ENCODE data around the gene TGFBR1.

TGFBR1 gene

GRCh38 chr9:99160173-99160572 lies 55.3 kb downstream of the TGFBR1 start:
- ATAC-seq: no peak
- TF ChIP-seq ZC3H10 (CRISPR knock-in tag; IDR thresholded peaks at IDR 0.05) (no peak), ZNF8 (CRISPR knock-in tag; IDR thresholded peaks at IDR 0.05) (no peak), OSR1 (CRISPR knock-in tag; IDR thresholded peaks at IDR 0.05) (no peak), GLIS3 (CRISPR knock-in tag; IDR thresholded peaks at IDR 0.05) (no peak), RARB (CRISPR knock-in tag; IDR thresholded peaks at IDR 0.05) (no peak), CSDC2 (CRISPR knock-in tag; IDR thresholded peaks at IDR 0.05) (no peak), ZFP30 (CRISPR knock-in tag; IDR thresholded peaks at IDR 0.05) (no peak), CSRNP3 (CRISPR knock-in tag; IDR thresholded peaks at IDR 0.05) (no peak), ARNTL (CRISPR knock-in tag; IDR thresholded peaks at IDR 0.05; ENCODE audit: borderline replicate concordance, low read depth) (no peak), PATZ1 (CRISPR knock-in tag; IDR thresholded peaks at IDR 0.05; ENCODE audit: borderline replicate concordance) (no peak), PPARA (CRISPR knock-in tag; IDR thresholded peaks at IDR 0.05; ENCODE audit: borderline replicate concordance) (no peak), BACH2 (CRISPR knock-in tag; IDR thresholded peaks at IDR 0.05; ENCODE audit: borderline replicate concordance) (no peak), ISL1 (CRISPR knock-in tag; IDR thresholded peaks at IDR 0.05) (no peak), ZFP3 (CRISPR knock-in tag; IDR thresholded peaks at IDR 0.05) (no peak), CREB5 (CRISPR knock-in tag; IDR thresholded peaks at IDR 0.05; ENCODE audit: low read depth) (no peak), TOX (CRISPR knock-in tag; IDR thresholded peaks at IDR 0.05; ENCODE audit: borderline replicate concordance) (no peak), SNAI2 (CRISPR knock-in tag; IDR thresholded peaks at IDR 0.05) (no peak), POU6F1 (CRISPR knock-in tag; IDR thresholded peaks at IDR 0.05; ENCODE audit: borderline replicate concordance, low read depth) (no peak), ZNF70 (CRISPR knock-in tag; IDR thresholded peaks at IDR 0.05) (no peak), ZNF565 (CRISPR knock-in tag; conservative IDR thresholded peaks at IDR 0.05; ENCODE audit: low read depth) (no peak)

- no peak for TF ChIP-seq PPARA (CRISPR knock-in tag; IDR thresholded peaks at IDR 0.05; ENCODE audit: borderline replicate concordance)
- TF ChIP-seq ZC3H10 (CRISPR knock-in tag; IDR thresholded peaks at IDR 0.05): no peak
- no peak for TF ChIP-seq POU6F1 (CRISPR knock-in tag; IDR thresholded peaks at IDR 0.05; ENCODE audit: borderline replicate concordance, low read depth)
- no peak for TF ChIP-seq CSDC2 (CRISPR knock-in tag; IDR thresholded peaks at IDR 0.05)
- no peak for TF ChIP-seq TCF4 (CRISPR knock-in tag; IDR thresholded peaks at IDR 0.05; ENCODE audit: borderline replicate concordance)
- TF ChIP-seq SNAI2 (CRISPR knock-in tag; IDR thresholded peaks at IDR 0.05): no peak
- TF ChIP-seq BACH2 (CRISPR knock-in tag; IDR thresholded peaks at IDR 0.05; ENCODE audit: borderline replicate concordance): no peak
- no peak for TF ChIP-seq ESRRG (CRISPR knock-in tag; IDR thresholded peaks at IDR 0.05)
- no peak for TF ChIP-seq ZFP30 (CRISPR knock-in tag; IDR thresholded peaks at IDR 0.05)
- peak; percentile 73 for ATAC-seq
Measured at GRCh38 chr9:99162759-99163364, 57.9 kb downstream of the TGFBR1 start.

- TF ChIP-seq SNAI2 (CRISPR knock-in tag; IDR thresholded peaks at IDR 0.05) (no peak), CSDC2 (CRISPR knock-in tag; IDR thresholded peaks at IDR 0.05) (no peak), PATZ1 (CRISPR knock-in tag; IDR thresholded peaks at IDR 0.05; ENCODE audit: borderline replicate concordance) (no peak), ESRRG (CRISPR knock-in tag; IDR thresholded peaks at IDR 0.05) (no peak), OSR1 (CRISPR knock-in tag; IDR thresholded peaks at IDR 0.05) (no peak), ZC3H10 (CRISPR knock-in tag; IDR thresholded peaks at IDR 0.05) (no peak), CSRNP3 (CRISPR knock-in tag; IDR thresholded peaks at IDR 0.05) (no peak), TOX (CRISPR knock-in tag; IDR thresholded peaks at IDR 0.05; ENCODE audit: borderline replicate concordance) (no peak), GLIS3 (CRISPR knock-in tag; IDR thresholded peaks at IDR 0.05) (no peak), BACH2 (CRISPR knock-in tag; IDR thresholded peaks at IDR 0.05; ENCODE audit: borderline replicate concordance) (no peak), ZNF70 (CRISPR knock-in tag; IDR thresholded peaks at IDR 0.05) (no peak), PPARA (CRISPR knock-in tag; IDR thresholded peaks at IDR 0.05; ENCODE audit: borderline replicate concordance) (no peak), ZNF565 (CRISPR knock-in tag; conservative IDR thresholded peaks at IDR 0.05; ENCODE audit: low read depth) (no peak), ZFP30 (CRISPR knock-in tag; IDR thresholded peaks at IDR 0.05) (no peak), RARB (CRISPR knock-in tag; IDR thresholded peaks at IDR 0.05) (no peak), CREB5 (CRISPR knock-in tag; IDR thresholded peaks at IDR 0.05; ENCODE audit: low read depth) (no peak), ISL1 (CRISPR knock-in tag; IDR thresholded peaks at IDR 0.05) (no peak)
Measured at GRCh38 chr9:99166149-99166548, 61.2 kb downstream of the TGFBR1 start.

More at GRCh38 chr9:99166149-99166548, 61.2 kb downstream of the TGFBR1 start:
- ATAC-seq: no peak

All from SK-N-SH treated with all-trans-retinoic acid at 6 μM for 48 hours (cell line).